Trophoblast cell (in vitro differentiated cells and primary cell): Measurements from ENCODE around the gene FOXL1.
A peak's percentile ranks its signal among the peaks of the same experiment; 100 is the strongest.

Experiments used
- DNase-seq, 2 donors: peaks; one replicate each; pipeline ENCODE4 v3.0.0-alpha.2; 2016
- H2AFZ ChIP-seq: 2 replicates; pipeline ENCODE4 v1.6.1; 2013; ENCODE audit warnings: low read length, moderate library complexity, mild to moderate bottlenecking; ENCODE audit not compliant: insufficient read depth, poor library complexity
- H2AK5ac ChIP-seq: 2 replicates; pipeline ENCODE4 v1.6.1; 2013; ENCODE audit warnings: mild to moderate bottlenecking, low read length
- H2BK120ac ChIP-seq: 2 replicates; pipeline ENCODE4 v1.6.1; 2013; ENCODE audit warnings: low read length, mild to moderate bottlenecking, moderate library complexity; ENCODE audit not compliant: insufficient read depth, poor library complexity
- H2BK12ac ChIP-seq: 2 replicates; pipeline ENCODE4 v1.6.1; 2013; ENCODE audit warnings: mild to moderate bottlenecking, low read length, moderate library complexity
- H2BK5ac ChIP-seq: 2 replicates; pipeline ENCODE4 v1.6.1; 2013; ENCODE audit warnings: low read length, low read depth, moderate library complexity, mild to moderate bottlenecking; ENCODE audit not compliant: poor library complexity
- H3K14ac ChIP-seq: 2 replicates; pipeline ENCODE4 v1.6.1; 2013; ENCODE audit warnings: mild to moderate bottlenecking, low read length
- H3K18ac ChIP-seq: 2 replicates; pipeline ENCODE4 v1.6.1; 2013; ENCODE audit warnings: mild to moderate bottlenecking, low read length
- H3K23ac ChIP-seq: 2 replicates; pipeline ENCODE4 v1.6.1; 2013; ENCODE audit warnings: low read length
- H3K27ac ChIP-seq: 2 replicates; pipeline ENCODE4 v1.5.1; 2013; ENCODE audit warnings: low read depth, mild to moderate bottlenecking, inconsistent platforms, low read length, moderate library complexity
- H3K27me3 ChIP-seq: 2 replicates; pipeline ENCODE4 v1.6.1; 2013; ENCODE audit warnings: inconsistent platforms, mild to moderate bottlenecking, low read length, moderate library complexity; ENCODE audit not compliant: insufficient read depth
- H3K36me3 ChIP-seq, 2 experiments: 1 replicate in 1 of 2; 2 replicates in 1 of 2; pipeline ENCODE4 v1.6.1; 2013; ENCODE audit warnings: low read length in 2 of 2, mild to moderate bottlenecking in 2 of 2, moderate library complexity in 1 of 2; ENCODE audit not compliant: insufficient read depth in 2 of 2, control insufficient read depth in 1 of 2
- H3K4ac ChIP-seq: 2 replicates; pipeline ENCODE4 v1.6.1; 2013; ENCODE audit warnings: low read depth, mild to moderate bottlenecking, low read length, moderate library complexity
- H3K4me1 ChIP-seq, 2 experiments: 1 replicate in 1 of 2; 2 replicates in 1 of 2; pipeline ENCODE4 v1.6.1; 2013; ENCODE audit warnings: low read length in 2 of 2, mild to moderate bottlenecking in 2 of 2, moderate library complexity in 1 of 2; ENCODE audit not compliant: insufficient read depth in 2 of 2, control insufficient read depth in 1 of 2
- H3K4me2 ChIP-seq: 2 replicates; pipeline ENCODE4 v1.6.1; 2013; ENCODE audit warnings: inconsistent platforms, mild to moderate bottlenecking, low read length, moderate library complexity
- H3K4me3 ChIP-seq: 2 replicates; pipeline ENCODE4 v1.5.1; 2013; ENCODE audit warnings: mild to moderate bottlenecking, low read depth, low read length, inconsistent platforms
- H3K79me1 ChIP-seq: one replicate; pipeline ENCODE4 v1.6.1; 2013; ENCODE audit warnings: low read length
- H3K79me2 ChIP-seq: 2 replicates; pipeline ENCODE4 v1.6.1; 2013; ENCODE audit warnings: low read length, mild to moderate bottlenecking; ENCODE audit not compliant: control insufficient read depth, insufficient read depth, poor library complexity
- H3K9ac ChIP-seq: 2 replicates; pipeline ENCODE4 v1.6.1; 2013; ENCODE audit warnings: mild to moderate bottlenecking, low read length
- H3K9me3 ChIP-seq: 2 replicates; pipeline ENCODE4 v1.6.1; 2013; ENCODE audit warnings: low read depth, mild to moderate bottlenecking, control low read depth, inconsistent platforms, low read length; ENCODE audit not compliant: insufficient read depth
- H4K12ac ChIP-seq: 2 replicates; pipeline ENCODE4 v1.6.1; 2013; ENCODE audit warnings: low read depth, mild to moderate bottlenecking, low read length, moderate library complexity
- H4K8ac ChIP-seq: 2 replicates; pipeline ENCODE4 v1.6.1; 2013; ENCODE audit warnings: low read depth, mild to moderate bottlenecking, low read length, moderate library complexity
- H4K91ac ChIP-seq: one replicate; pipeline ENCODE4 v1.6.1; 2013; ENCODE audit warnings: low read depth, mild to moderate bottlenecking, low read length, moderate library complexity
- WGBS: extraction: QIAGEN DNeasy Blood & Tissue Kit; methylation state at CpG from one replicate; pipeline ENCODE4 v1.1.7; 2013; ENCODE audit warnings: missing lambda C conversion rate; ENCODE audit not compliant: insufficient read length, insufficient coverage; ENCODE audit errors: extremely low coverage; 5-methylcytosine and 5-hydroxymethylcytosine counted together

Gene FOXL1

GRCh38 chr16:86610779-86611524, 32.6 kb downstream of the FOXL1 start:
- Histone ChIP-seq H4K8ac (no peak overlapping the region), H3K79me2 (no peaks in the 10 kb centered on the region), H3K27ac (no peak overlapping the region), H3K14ac (no peak overlapping the region), H3K36me3 (no peaks in the 10 kb centered on the region), H3K4me3 (no peak overlapping the region), H2BK5ac (no peak overlapping the region), H3K4me2 (no peak overlapping the region), H3K79me1 (peaks cover 10% of the 10 kb centered on the region), H3K9me3 (no peaks in the 10 kb centered on the region), H3K27me3 (no peaks in the 10 kb centered on the region), H4K91ac (no peak overlapping the region), H3K9ac (no peak overlapping the region), H3K4ac (no peak overlapping the region), H3K4me1 (peaks cover 7 to 15% of the 10 kb centered on the region in 2 experiments), H2BK12ac (no peak overlapping the region), H2AFZ (no peak overlapping the region), H3K23ac (no peak overlapping the region), H3K18ac (no peak overlapping the region), H4K12ac (no peak overlapping the region), H2BK120ac (no peak overlapping the region), H2AK5ac (no peak overlapping the region)
- DNase-seq = no peak
- WGBS = no CpG with 5 or more reads among the region's 18 CpGs

- H2AK5ac ChIP-seq = no peak overlapping the region
- no peak overlapping the region for H4K8ac ChIP-seq
- no peak overlapping the region for H2AFZ ChIP-seq
- H3K79me2 ChIP-seq = no peaks in the 10 kb centered on the region
- H3K18ac ChIP-seq = no peak overlapping the region
- H3K9me3 ChIP-seq = no peaks in the 10 kb centered on the region
- no peak overlapping the region for H3K23ac ChIP-seq
- no peak overlapping the region for H3K9ac ChIP-seq
- H2BK5ac ChIP-seq = no peak overlapping the region
- H3K4ac ChIP-seq = no peak overlapping the region
- no peak overlapping the region for H2BK120ac ChIP-seq
- H3K4me1 ChIP-seq = peaks cover 7 to 15% of the 10 kb centered on the region in 2 experiments
- no peak overlapping the region for H2BK12ac ChIP-seq
- H3K27ac ChIP-seq = no peak overlapping the region
- no peaks in the 10 kb centered on the region for H3K36me3 ChIP-seq
- H3K14ac ChIP-seq = no peak overlapping the region
- H3K79me1 ChIP-seq = peaks cover 10% of the 10 kb centered on the region
- H3K4me2 ChIP-seq = no peak overlapping the region
- no peaks in the 10 kb centered on the region for H3K27me3 ChIP-seq
- no peak overlapping the region for H3K4me3 ChIP-seq
- H4K91ac ChIP-seq = no peak overlapping the region
- DNase-seq = no peak
- no peak overlapping the region for H4K12ac ChIP-seq
- no CpG with 5 or more reads among the region's 7 CpGs for WGBS
Measured at GRCh38 chr16:86611525-86611855, 33.1 kb downstream of the FOXL1 start.

GRCh38 chr16:86611941-86612340, 33.6 kb downstream of the FOXL1 start:
- H3K4me3 ChIP-seq = no peak overlapping the region
- no CpG with 5 or more reads among the region's 3 CpGs for WGBS

GRCh38 chr16:86614699-86615098, 36.4 kb downstream of the FOXL1 start:
- WGBS = no CpG with 5 or more reads among the region's 5 CpGs
- DNase-seq = no peak
- Histone ChIP-seq H3K4me3 (no peak overlapping the region), H2BK12ac (peak overlapping the region; percentile 5), H3K4me1 (peaks cover 2 to 6% of the 10 kb centered on the region in 2 experiments), H3K27ac (no peak overlapping the region), H3K18ac (no peak overlapping the region), H2AFZ (no peak overlapping the region), H2BK120ac (no peak overlapping the region), H3K36me3 (no peaks in the 10 kb centered on the region), H3K79me1 (peaks cover 5% of the 10 kb centered on the region), H4K8ac (no peak overlapping the region), H3K14ac (no peak overlapping the region), H3K4ac (no peak overlapping the region), H3K79me2 (no peaks in the 10 kb centered on the region), H3K9me3 (no peaks in the 10 kb centered on the region), H3K4me2 (no peak overlapping the region), H3K27me3 (no peaks in the 10 kb centered on the region), H4K91ac (peak overlapping the region; percentile 48), H2BK5ac (no peak overlapping the region), H3K9ac (no peak overlapping the region), H2AK5ac (no peak overlapping the region), H3K23ac (no peak overlapping the region), H4K12ac (no peak overlapping the region)

More at GRCh38 chr16:86611941-86612340, 33.6 kb downstream of the FOXL1 start:
- no peak overlapping the region for H4K91ac ChIP-seq
- no peak overlapping the region for H2BK120ac ChIP-seq
- H3K18ac ChIP-seq = no peak overlapping the region
- peaks cover 7 to 15% of the 10 kb centered on the region in 2 experiments for H3K4me1 ChIP-seq
- no peak overlapping the region for H3K4me2 ChIP-seq
- H4K12ac ChIP-seq = no peak overlapping the region
- no peak overlapping the region for H2AK5ac ChIP-seq
- peaks cover 10% of the 10 kb centered on the region for H3K79me1 ChIP-seq
- no peaks in the 10 kb centered on the region for H3K27me3 ChIP-seq
- no peaks in the 10 kb centered on the region for H3K79me2 ChIP-seq
- H2BK12ac ChIP-seq = no peak overlapping the region
- H2AFZ ChIP-seq = no peak overlapping the region
- no peak overlapping the region for H3K4ac ChIP-seq
- no peaks in the 10 kb centered on the region for H3K36me3 ChIP-seq
- H4K8ac ChIP-seq = no peak overlapping the region
- no peak overlapping the region for H2BK5ac ChIP-seq
- no peak for DNase-seq
- no peak overlapping the region for H3K9ac ChIP-seq
- H3K9me3 ChIP-seq = no peaks in the 10 kb centered on the region
- no peak overlapping the region for H3K27ac ChIP-seq
- no peak overlapping the region for H3K23ac ChIP-seq
- H3K14ac ChIP-seq = no peak overlapping the region
